GM19397 (cell line): ENCODE measurements around the gene ASCC3.

Experiments used
- ATAC-seq: cut with Tn5 transposase; IDR thresholded peaks from one replicate; pipeline ENCODE4 v1.9.1; 2021; ENCODE audit warnings: mild to moderate bottlenecking, moderate library complexity; ENCODE audit not compliant: unreplicated experiment

Gene ASCC3

DNA sequence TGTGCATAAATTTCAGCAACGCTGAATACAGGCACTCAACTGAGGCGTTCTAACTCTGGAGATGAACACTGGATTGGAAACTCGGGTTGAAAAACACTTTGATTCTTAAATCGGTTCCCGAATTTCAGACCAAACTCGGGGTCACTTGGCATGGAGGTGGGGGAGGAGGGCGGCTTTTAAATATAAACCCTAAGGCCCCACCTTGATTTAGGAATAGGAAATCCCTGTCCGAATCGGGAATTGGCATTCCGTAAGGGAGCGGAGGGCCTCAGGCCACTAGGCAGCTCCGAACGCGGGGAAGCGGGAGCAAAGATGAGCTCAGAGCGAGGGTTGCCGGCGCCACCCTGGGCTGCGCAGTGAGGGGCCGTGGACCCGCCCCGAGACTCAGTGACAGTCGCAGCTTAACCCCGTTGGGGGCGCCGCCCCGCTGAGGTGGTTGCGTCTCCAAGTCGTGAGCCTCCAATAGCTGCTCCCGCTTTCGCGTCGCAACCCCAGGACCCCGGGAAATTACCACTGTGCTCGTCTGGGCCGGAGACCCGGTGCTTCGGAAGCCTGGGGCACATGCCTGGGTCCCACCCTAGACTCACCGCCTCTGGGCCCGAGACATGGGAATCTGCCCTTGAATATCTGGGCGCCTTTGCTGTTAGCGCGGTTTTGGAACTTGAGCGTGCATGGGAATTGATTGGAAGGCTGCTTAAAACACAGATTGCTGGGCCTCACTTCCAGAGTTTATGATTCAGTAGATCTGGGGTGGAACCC, 411.8 kb downstream of the ASCC3 start:
- ATAC-seq = no peak

DNA sequence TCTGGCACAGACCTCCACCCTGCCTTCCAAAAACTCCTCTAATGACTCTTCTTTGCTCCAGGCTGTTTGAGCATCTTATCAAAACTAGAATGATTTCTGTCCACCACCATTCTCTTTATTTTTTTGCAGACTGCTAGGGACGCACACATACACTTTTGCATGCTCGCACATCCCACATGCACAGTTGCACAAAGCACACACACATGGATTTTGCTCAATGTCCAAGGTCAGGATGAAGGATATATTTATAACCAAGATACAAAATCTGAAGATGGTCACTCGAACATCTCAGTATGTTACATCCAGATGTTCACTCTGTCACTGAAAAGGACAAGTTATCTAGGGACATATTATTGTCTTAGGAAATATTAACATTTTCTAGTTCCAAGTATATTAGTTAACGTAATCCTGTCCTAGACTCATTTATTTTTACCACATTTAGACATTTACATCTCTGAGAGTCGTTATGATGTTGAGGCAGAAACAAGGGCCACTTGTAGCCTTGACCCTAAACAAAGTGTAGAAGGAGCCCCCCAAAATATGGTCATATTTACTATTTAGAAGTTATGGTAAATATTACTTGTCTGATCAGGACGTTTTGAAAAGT, 413.0 kb downstream of the ASCC3 start:
- no peak for ATAC-seq

GRCh38 chr6:100467129-100468015, 413.8 kb downstream of the ASCC3 start:
- ATAC-seq = no peak

- no peak for ATAC-seq
Measured at GRCh38 chr6:100466410-100467128, 414.6 kb downstream of the ASCC3 start.

- no peak for ATAC-seq
Measured at GRCh38 chr6:100465701-100466409, 415.3 kb downstream of the ASCC3 start.

DNA sequence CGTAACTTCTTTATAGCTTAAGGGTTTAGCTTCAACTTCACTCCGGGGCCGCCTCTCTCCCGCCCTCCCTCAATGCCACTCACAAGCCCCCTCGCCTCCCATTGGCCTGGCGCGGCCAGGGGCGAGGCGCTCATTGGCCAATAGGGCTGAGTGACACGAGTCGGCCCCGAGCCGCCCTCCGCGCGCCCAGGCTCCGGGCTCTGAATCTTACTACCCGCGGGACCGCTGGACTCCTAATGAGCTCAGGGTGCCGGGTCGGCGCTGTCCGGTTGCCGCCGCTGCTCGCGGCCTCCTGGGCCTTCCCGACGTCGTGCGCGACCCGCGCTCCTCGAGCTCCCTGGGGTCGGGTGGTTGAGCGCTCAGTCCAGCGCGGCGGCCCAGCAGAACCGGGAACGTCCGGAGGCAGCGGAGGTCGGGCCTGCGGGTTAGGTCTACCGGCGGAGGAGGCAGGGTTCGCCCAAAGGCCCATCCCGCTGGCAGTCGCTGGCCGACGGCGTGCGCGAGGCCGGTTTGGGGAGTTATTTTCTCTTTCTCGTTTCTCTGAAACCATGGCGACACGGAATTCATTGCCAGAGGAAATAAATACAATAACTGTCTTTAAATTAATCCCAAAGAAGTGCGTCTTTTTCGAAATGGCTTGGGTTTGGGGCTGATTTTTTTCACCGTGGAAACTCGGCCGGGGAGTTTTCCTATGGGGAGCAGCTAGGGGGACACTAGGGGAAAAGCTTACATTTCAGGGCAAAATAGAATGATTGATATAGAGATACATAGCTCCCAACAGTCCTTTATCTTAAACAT, 416.0 kb downstream of the ASCC3 start, which contains the start of gene SIM1:
TSS of gene SIM1 (minus strand) at position 19 of the 798 bp plus-strand sequence. CDS start 1,453 bp downstream, outside the sequence.
- ATAC-seq = no peak

GRCh38 chr6:100464162-100464851, 416.8 kb downstream of the ASCC3 start:
- no peak for ATAC-seq

GRCh38 chr6:100463630-100464161, 417.4 kb downstream of the ASCC3 start:
- no peak for ATAC-seq

- no peak for ATAC-seq
Measured at GRCh38 chr6:100462706-100463629, 418.2 kb downstream of the ASCC3 start.

- no peak for ATAC-seq
Measured at GRCh38 chr6:100461917-100462705, 419.0 kb downstream of the ASCC3 start.

GRCh38 chr6:100461278-100461916, 419.7 kb downstream of the ASCC3 start:
- no peak for ATAC-seq

- no peak for ATAC-seq
Measured at GRCh38 chr6:100460650-100461204, 420.4 kb downstream of the ASCC3 start.

GRCh38 chr6:100459592-100460184, 421.4 kb downstream of the ASCC3 start:
- no peak for ATAC-seq

GRCh38 chr6:100458841-100459591, 422.1 kb downstream of the ASCC3 start:
- ATAC-seq = no peak
